HG02678 (cell line): ENCODE measurements around the gene ADAMTS8.

Source experiments
- ATAC-seq: cut with Tn5 transposase; IDR thresholded peaks from one replicate; pipeline ENCODE4 v1.9.1; 2021; ENCODE audit warnings: mild to moderate bottlenecking, moderate library complexity; ENCODE audit not compliant: unreplicated experiment

Gene ADAMTS8

GRCh38 chr11:130402570-130402969, 25.8 kb downstream of the ADAMTS8 start:
- no peak for ATAC-seq

- no peak for ATAC-seq
These were observed 27.5 kb downstream of the ADAMTS8 start for GRCh38 chr11:130400781-130401483.

- no peak for ATAC-seq
These were observed 29.2 kb downstream of the ADAMTS8 start for GRCh38 chr11:130399196-130399595.

- no peak for ATAC-seq
These were observed 30.6 kb downstream of the ADAMTS8 start for GRCh38 chr11:130397780-130398179.

- no peak for ATAC-seq
These were observed 31.4 kb downstream of the ADAMTS8 start for GRCh38 chr11:130396965-130397364.

- ATAC-seq, result no peak
These were observed 33.8 kb downstream of the ADAMTS8 start for GRCh38 chr11:130394615-130395014.

GRCh38 chr11:130391711-130392110, 36.7 kb downstream of the ADAMTS8 start:
- ATAC-seq, result no peak

GRCh38 chr11:130390071-130390758, 38.2 kb downstream of the ADAMTS8 start:
- no peak for ATAC-seq

GRCh38 chr11:130389335-130389935, 39.0 kb downstream of the ADAMTS8 start:
- no peak for ATAC-seq

GRCh38 chr11:130388607-130389205, 39.7 kb downstream of the ADAMTS8 start:
- ATAC-seq, result no peak

- ATAC-seq, result no peak
These were observed 42.4 kb downstream of the ADAMTS8 start for GRCh38 chr11:130386056-130386455.

- ATAC-seq, result no peak
These were observed 44.8 kb downstream of the ADAMTS8 start for GRCh38 chr11:130383344-130384211.

- no peak for ATAC-seq
These were observed 47.1 kb downstream of the ADAMTS8 start for GRCh38 chr11:130381317-130381716.

GRCh38 chr11:130380778-130381177, 47.6 kb downstream of the ADAMTS8 start:
- ATAC-seq, result no peak

- ATAC-seq, result no peak
These were observed 49.1 kb downstream of the ADAMTS8 start for GRCh38 chr11:130379276-130379675.

- ATAC-seq, result no peak
These were observed 57.4 kb downstream of the ADAMTS8 start for GRCh38 chr11:130370845-130371590.

- no peak for ATAC-seq
These were observed 58.7 kb downstream of the ADAMTS8 start for GRCh38 chr11:130369713-130370112.

- no peak for ATAC-seq
These were observed 59.2 kb downstream of the ADAMTS8 start for GRCh38 chr11:130369141-130369691.

GRCh38 chr11:130359419-130359818, 69.0 kb downstream of the ADAMTS8 start:
- no peak for ATAC-seq

- no peak for ATAC-seq
These were observed 70.0 kb downstream of the ADAMTS8 start for GRCh38 chr11:130358398-130358797.
